Fibroblast of villous mesenchyme (primary cell): ENCODE data around the gene CTNNA3. TPM values are rescaled to one million over a fixed set of nuclear protein-coding genes. Genes with fewer than 3 reads are reported as not detected.

Experiments
- DNase-seq: peaks from one replicate; pipeline ENCODE4 v3.0.0-alpha.2; 2010; ENCODE audit warnings: low read depth
- H3K4me3 ChIP-seq: 2 replicates; pipeline ENCODE4 v1.5.1; 2011; ENCODE audit warnings: low read depth, mild to moderate bottlenecking, low read length
- total RNA-seq: library from RNA; depleted of rRNA; stranded (reverse); fragments of >200 nt; gene quantifications from 2 replicates; pipeline ENCODE4 v1.2.3, GENCODE V29; 2012
- TF ChIP-seq, protein P1 (sequence below): IDR thresholded peaks from 2 replicates; pipeline ENCODE4 v1.5.1; 2012; ENCODE audit warnings: low read depth, mild to moderate bottlenecking, low read length; ENCODE audit not compliant: insufficient read depth

Gene CTNNA3
- total RNA-seq, 1 donor = not detected

DNA sequence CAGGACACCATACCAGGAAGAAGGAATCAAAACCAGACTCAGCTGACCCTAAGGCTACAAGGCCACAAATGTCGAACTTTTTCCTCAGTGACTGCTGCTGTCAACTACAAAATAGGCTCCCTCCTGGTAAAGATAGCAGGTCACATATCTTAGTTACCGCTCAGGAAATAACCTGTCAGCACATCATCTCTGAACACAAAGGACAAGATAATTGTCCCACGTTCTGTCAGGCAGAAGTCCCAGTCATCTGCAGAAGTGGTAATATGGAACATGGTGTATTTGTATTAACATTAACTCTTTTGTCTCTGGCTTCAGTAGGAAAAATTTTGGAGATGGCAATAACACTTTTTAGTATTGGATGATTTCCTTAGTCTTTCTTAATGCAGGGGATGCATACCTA is 1400.4 kb downstream of the CTNNA3 start:
- H3K4me3 ChIP-seq = no peak overlapping the region
- DNase-seq = no peak
- TF ChIP-seq, protein P1, sequence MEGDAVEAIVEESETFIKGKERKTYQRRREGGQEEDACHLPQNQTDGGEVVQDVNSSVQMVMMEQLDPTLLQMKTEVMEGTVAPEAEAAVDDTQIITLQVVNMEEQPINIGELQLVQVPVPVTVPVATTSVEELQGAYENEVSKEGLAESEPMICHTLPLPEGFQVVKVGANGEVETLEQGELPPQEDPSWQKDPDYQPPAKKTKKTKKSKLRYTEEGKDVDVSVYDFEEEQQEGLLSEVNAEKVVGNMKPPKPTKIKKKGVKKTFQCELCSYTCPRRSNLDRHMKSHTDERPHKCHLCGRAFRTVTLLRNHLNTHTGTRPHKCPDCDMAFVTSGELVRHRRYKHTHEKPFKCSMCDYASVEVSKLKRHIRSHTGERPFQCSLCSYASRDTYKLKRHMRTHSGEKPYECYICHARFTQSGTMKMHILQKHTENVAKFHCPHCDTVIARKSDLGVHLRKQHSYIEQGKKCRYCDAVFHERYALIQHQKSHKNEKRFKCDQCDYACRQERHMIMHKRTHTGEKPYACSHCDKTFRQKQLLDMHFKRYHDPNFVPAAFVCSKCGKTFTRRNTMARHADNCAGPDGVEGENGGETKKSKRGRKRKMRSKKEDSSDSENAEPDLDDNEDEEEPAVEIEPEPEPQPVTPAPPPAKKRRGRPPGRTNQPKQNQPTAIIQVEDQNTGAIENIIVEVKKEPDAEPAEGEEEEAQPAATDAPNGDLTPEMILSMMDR = no peak

DNA sequence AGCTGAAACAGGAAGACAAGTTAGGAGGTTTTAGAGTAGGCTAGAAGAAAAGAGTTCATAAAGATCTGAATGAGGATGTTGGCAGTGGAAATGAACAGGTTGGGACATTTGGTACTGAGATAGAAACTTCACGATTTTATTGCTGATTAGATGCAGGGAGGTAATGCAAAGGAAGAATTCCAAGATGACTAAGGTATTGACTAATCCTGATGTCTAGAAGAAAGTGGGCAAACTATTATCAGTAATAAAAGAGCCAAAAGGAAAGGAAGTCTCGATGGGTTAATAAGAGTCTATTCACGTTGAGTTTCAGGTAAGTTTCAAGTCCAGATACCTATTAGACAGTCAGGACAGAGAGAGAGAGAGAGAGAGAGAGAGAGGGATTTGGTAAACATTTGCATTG is 1401.5 kb downstream of the CTNNA3 start:
- H3K4me3 ChIP-seq = no peak overlapping the region
- no peak for DNase-seq
- TF ChIP-seq, protein P1 = no peak

DNA sequence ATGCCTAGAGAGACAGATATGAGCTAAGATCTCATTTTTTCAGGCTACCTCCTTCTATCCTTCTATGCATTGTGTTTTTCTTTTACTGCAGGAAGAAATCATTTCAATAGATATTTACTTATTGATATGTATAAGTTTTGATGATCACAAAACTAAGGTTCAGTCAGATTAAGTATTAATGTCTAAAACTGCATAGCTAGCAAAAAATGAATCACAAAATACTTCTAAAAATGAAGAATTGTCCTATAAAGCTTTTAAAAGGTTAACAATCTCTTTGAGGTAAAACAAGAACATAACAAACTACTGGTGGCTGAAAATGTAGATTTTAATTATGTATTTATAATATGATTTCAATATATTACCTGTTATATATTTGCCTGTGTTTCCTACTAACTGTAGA is 1403.1 kb downstream of the CTNNA3 start:
- no peak for DNase-seq
- TF ChIP-seq, protein P1 = no peak
- no peak overlapping the region for H3K4me3 ChIP-seq

DNA sequence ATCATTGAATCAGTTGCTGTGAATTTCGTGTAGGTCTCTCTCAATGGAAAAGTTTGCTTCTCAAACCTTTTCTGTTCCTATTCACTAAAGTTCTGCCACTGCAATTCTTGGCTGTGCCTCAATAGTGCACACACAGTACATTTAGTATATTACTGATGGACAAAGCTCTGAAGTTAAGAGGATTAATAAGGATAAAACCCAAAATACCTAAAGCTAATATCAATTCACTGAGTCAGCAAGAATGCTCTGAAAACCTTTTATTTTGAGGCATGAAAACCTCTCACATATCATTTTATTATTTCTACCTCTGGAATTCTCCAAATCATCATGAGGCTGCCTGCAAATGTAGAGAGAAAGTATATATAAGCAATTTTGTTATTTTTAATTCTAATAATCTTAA is 1403.5 kb downstream of the CTNNA3 start:
- DNase-seq = no peak
- no peak overlapping the region for H3K4me3 ChIP-seq
- TF ChIP-seq, protein P1 = no peak

DNA sequence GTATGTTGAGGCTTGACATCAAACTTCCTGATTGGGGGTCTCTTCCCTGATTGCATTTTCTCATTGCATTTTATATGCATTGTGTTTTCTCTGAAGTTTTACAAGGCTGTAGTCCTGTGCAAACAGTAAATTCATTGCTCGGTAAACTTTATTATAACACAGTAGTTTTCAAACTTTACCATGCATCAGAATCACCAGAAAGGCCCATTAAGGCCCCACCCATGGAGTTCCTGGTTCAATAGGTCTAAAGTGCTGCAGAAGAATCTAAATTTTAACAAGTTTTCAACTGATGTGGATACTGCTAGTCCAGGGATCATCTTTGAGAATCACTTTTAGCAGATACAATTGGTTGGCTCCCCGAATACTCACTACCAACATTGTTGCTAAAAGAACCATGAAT is 1404.9 kb downstream of the CTNNA3 start:
- no peak for DNase-seq
- H3K4me3 ChIP-seq = no peak overlapping the region
- TF ChIP-seq, protein P1 = no peak

DNA sequence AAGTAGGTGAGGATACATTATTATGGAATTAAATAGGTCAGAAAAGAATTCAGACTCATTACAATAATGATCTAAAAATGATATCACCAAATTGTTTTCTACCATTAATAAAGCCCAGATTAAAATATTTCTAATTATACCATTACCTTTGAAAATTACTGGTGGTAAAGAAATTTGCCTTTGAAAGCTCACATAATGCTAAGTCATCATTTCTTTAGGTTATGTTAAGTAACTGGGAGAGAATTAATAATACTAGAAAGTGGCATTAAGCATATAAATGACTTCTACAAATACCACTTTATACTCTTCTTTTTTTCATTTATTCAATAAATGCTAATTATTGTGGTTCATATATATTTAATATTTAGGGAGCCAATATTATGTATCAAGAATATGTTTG is 1411.4 kb downstream of the CTNNA3 start:
- H3K4me3 ChIP-seq = no peak overlapping the region
- no peak for DNase-seq
- TF ChIP-seq, protein P1 = no peak

DNA sequence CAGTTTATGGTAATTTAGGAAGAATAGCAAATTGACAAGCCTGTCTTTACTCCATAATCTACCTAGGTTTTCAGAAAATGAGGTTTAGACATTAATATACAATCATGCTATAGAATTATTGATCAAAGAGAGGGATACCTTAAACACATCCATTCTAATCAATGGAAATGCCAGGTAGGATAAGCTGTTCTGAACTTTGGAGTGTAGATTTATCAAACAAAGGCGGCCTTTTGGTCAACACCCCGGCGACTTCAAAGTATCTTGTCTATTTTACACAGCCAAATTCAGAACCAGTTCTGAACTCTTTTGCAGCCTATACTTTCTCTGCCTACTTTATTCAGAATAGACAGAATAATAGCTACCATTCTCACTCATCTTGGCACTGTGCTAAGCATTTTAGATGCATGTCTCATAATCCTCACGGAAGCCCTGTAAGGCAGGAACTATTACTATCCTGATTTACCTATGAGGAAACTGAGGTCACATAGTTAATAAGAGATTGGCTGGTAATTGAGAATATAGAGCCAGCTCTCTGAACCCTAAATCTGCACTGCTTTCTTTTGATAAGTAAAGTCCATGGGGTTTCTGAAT is 1412.0 kb downstream of the CTNNA3 start:
- no peak for DNase-seq
- TF ChIP-seq, protein P1 = no peak
- H3K4me3 ChIP-seq = no peak overlapping the region
